ENCODE data around the gene PRKAA1. TPM values are rescaled to one million over a fixed set of nuclear protein-coding genes. Genes with fewer than 3 reads are reported as not detected.

Gene PRKAA1
- total RNA-seq = 50.2 and 70.8 TPM in 2 replicates
- 28.0 TPM for polyA plus RNA-seq (2012)

DNA sequence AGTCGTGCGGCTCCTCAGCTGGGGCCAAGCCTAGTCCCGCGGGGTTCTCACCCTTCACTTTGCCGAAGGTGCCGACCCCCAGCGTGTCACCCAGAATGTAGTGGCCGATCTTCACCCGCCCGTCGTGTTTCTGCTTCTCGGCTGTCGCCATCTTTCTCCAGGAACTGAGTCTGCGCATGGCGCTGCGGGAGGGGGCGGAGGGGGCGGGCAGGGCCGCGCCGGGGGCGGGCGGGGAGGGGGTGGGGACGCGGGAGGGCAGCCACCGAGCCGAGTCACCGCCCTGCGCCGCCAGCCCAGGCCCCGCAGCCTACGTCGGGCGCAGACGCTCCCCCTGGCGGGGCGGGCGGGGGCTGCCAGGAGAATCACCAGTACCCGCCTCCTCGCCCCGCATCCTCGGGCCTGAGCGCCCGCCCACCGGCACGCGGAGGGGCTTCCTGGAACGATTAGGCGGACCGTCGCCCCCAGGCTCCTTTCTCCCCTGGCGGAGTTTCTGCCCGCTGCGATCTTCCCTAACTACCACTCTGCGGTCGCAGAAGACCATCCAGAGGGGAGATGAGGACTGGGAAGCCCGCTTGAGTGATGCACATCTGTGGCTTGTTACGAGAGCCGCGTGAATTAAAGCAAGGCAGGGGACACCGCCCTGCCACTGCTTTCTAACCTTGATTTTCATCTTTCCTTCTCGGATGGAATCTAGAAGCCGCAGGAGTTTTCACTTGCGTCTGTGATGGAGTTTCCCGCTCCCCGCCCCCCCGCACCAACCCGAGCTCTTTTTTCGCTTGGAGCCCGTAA is at the start of gene PRKAA1:
Gene PRKAA1 (minus strand): TSS at position 363 of the 789 bp plus-strand sequence. CDS start 185 bp downstream, at position 178.
- DNase-seq (ENCODE audit: low read depth) = peak; percentile 88

DNA sequence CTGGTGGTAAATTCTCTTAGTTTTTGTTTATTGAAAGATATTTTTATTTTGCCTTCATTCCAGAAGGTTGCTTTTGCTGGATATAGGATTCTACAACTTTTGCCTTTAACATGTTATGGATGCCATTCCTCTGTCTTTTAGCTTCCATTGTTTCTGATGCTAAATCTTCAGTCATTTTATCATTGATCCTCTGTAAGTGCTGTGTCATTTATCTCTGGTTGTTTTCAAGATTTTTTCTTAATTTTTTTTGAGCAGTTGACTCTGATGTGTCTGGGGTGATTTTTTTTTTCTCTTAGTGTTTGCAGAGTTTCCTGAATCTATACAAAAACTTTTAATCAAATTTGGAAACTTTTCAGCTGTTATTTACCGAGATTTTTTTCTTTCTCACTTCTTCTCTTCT is 49.4 kb upstream of the PRKAA1 start:
- no peak for DNase-seq (ENCODE audit: low read depth)

DNA sequence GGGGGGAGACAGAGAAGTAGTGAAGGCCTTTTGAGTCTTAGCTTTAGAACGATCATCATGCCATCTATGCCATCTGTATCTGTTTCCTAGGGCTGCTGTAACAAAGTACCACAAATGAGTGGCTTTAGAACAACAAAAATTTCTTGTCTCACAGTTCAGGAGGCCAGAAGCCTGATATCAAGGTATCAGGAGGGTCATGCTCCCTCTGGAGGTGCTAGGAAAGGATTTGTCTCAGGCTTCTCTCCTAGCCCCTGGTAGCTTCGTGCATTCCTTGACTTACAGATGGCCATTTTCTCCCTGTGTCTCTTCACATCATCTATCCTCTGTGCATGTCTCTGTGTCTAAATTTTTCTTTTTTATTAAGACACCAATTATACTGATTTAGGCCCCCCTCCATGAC is 48.2 kb upstream of the PRKAA1 start:
- DNase-seq (ENCODE audit: low read depth) = no peak

DNA sequence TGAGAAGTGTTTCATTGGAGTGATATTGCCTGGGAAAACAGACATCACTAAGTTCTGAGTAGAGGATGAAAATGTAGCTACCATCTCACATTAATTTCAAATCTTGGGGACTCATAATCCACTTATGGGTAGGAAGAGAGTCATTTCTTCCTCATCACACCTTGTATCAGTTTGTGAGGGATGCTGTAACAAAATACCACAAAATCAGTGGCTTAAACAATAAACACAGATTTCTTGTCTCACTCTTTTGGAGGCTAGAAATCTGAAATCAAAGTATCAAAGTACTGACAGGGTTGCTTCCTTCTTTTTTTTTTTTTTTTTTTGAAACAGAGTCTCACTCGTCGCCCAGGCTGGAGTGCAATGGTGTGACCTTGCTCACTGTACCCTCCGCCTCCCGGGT is 46.4 kb upstream of the PRKAA1 start:
- DNase-seq (ENCODE audit: low read depth) = no peak

DNA sequence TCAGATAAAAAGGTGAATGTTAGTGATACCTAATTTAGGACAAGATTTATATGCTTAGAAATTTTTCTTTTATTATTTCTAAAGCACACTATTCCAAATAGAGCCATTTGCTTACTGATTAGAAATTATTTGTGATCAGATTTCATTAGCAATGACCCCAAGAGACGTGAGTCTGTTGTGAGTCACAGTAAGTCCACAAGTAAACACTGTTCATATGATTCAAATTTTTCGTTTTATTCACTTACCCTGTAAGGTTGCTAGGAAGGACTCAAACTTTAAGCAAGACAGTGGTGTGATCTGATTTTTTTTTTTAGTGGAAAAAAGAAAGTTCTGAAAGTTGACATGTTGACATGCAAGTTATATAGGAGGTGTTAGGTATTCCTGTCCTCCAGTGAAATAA is 44.2 kb upstream of the PRKAA1 start:
- DNase-seq (ENCODE audit: low read depth) = peak; percentile 15

DNA sequence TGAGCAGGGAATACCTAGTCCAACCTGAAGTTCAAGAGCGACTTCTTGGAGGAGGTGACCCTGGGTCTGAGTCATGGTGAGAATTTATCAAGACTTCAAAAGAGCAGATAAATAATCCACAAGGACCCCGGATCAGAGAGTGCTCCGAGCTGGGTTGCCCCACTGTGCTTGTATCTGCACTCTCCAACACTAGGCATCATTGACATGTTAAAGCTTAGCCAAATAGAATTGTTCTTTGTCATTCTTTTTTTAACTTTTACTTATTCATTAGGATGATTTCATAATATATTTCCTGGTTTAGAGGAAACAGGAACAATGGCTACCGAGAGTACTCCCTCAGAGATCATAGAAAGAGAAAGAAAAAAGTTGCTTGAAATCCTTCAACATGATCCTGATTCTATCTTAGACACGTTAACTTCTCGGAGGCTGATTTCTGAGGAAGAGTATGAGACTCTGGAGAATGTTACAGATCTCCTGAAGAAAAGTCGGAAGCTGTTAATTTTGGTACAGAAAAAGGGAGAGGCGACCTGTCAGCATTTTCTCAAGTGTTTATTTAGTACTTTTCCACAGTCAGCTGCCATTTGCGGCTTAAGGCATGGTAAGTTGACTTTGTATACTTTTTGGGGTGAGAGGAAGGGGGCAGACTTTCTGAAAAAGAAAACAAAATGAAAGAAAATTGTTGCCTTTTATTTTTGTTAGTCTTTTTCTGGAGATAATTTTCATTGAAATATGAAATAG is 43.1 kb upstream of the PRKAA1 start, which contains the start of gene CARD6:
Gene CARD6 (plus strand): TSS at position 300 of the 738 bp plus-strand sequence. CDS start 16 bp downstream, at position 316.
- peak; percentile 51 for DNase-seq (ENCODE audit: low read depth)

DNA sequence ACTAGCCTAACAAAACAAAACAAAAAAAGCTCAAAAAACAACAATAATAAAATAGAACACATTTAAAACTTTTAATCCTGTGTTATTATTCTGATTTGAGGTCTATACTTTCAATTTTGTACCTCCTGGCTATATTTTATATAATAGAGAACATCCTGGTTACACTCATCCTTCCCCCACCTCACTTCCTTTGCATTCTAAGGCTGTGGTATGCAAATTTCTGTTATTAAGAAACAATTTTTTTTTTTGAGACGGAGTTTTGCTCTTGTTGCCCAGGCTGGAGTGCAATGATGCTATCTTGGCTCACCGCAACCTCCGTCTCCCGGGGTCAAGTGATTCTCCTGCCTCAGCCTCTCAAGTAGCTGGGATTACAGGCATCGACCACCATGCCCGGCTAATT is 39.9 kb upstream of the PRKAA1 start:
- no peak for DNase-seq (ENCODE audit: low read depth)

DNA sequence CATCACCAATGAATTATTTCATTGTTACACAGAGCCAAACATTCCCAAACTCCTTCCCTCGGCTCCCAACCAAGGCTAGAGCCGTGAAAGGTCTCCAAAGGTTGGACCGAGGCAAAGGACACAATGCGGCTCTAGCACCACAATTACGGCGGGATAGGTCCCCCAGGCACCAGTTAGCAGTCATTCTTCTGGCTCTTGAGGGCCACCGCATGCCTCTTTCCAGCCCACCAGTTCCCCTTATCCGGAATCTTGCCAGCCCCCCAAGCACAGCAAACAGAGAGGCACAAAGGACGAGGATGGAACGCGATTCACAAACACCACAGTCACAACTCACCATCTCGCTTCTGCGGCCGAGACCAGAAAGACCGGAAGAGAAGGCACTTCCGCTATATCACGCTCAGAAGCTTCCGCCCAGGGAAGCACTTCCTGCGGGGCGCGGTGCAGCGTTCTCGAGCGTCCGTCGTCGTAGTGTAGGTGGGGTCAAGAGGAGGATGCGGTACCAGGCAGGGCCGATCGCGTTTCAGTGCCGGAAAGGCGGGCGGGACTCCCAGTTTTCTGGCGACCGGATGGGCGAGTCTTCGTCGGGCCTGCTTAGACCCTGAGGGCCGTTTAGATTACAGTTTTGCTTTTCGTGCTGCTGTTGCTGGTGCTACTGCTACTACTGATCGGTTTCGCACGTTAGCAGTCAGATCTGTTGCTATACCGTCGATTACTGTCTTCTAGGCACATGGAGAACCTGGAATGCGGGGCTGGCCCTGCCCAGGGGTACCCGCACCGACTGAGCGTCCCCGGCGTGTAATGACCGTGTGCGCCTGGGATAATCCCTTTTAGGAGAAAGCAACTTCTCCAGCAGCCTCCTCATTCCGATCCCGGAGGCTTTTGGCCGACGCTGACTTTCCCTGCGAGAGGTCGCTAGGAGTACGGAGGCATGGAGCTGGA is 36.9 kb upstream of the PRKAA1 start, which contains the start of gene RPL37:
Gene RPL37 (minus strand): TSS at position 374 of the 939 bp plus-strand sequence. CDS start 37 bp downstream, at position 337.
- peak; percentile 98 for DNase-seq (ENCODE audit: low read depth)

DNA sequence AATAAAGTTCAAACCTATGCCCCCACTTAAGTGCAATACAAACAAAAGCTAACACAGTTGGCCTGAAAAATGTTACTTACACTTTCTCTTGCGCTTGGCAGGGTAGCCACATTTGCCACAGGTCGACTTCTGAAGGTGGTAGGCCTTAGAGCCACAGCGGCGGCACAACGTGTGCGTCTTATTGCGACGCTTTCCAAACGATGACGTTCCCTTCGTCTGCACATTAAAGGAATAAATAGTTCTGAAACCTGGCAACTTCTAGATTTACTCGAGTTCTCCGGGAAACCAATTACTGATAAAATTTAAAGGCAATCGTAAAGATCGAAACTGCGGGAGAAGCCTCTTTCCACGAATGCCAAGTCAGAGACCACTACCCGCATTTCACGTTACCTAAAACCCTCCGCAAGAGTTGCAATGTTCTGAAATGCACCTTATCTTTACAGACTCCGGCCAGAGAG is 36.2 kb upstream of the PRKAA1 start:
- DNase-seq (ENCODE audit: low read depth) = peak; percentile 36

DNA sequence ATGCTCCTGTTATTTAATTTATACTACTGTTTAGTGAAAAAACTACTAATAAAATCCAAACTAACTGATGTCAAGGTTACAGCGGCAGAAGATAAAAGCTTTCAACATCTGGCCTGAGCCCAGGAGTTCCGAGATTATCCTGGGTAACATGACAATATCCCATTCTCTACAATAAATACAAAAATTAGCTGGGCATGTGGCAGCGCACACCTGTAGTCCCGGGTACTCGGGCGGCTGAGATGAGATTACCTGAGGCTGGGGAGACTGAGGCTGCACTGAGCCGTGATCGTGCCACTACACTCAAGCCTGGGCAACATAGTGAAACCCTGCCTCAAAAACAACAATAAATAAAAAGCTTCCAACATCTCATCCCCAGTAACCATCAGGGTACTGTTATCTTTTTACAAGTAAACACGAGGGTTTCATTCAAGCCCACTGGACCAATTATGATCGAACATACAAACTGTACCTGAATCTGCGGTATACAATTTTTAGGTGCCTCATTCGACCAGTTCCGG is 35.6 kb upstream of the PRKAA1 start:
- no peak for DNase-seq (ENCODE audit: low read depth)

DNA sequence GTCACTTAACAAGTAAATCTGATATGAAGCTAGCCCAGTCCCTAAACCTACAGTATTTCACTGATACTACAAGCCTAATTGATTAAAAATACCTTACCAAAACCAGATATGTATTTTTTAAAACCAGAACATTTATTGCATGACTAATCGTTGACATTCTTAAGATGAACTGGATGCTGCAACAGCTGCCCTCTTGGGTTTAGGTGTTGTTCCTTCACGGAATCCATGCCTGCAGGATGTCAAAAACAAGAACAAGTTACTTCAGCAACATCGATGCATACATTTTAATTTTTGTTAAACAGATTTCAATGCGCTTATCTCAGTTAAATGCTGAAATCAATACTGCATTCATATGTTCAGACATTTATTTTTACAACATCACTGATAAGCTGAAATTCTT is 34.2 kb upstream of the PRKAA1 start:
- DNase-seq (ENCODE audit: low read depth) = no peak

DNA sequence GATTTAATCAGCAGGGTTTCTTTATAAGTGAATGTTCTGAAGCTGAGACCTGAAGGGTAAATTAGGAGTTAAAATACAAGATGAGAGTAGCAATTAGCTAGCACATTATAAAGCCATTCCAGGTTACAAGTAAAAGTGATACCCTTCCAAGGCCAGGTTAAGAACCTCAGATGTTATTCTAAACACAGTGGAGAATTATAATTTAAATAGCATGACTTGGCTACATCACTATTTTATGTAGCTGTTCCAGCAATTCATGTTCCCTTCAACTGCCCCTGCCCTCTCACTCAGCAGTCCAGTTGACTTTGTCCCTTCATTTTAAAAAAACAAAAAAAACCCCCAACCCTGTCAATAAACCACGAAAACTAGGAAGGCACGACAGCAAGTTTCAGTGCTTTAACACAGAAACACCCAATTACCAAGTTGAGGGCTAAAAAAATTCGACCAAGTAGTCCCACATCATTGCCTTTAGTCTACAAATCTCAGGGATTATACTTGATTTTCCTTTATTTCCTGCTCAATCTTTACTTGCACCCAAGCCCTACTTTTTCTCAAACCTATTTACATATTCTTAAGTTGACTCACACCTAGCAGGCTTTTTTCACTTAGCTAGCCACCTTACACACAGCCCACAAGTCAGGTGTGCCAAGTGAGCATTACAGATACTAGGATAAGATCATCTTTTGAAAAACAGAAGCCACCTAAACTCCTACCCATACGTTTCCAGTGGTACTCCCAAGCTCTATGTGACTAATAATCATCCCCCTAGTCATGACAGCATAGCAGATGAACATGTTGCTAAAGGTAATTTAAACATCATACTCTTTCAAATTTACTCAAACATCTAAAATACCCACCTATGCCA is 33.4 kb upstream of the PRKAA1 start:
- DNase-seq (ENCODE audit: low read depth) = no peak

DNA sequence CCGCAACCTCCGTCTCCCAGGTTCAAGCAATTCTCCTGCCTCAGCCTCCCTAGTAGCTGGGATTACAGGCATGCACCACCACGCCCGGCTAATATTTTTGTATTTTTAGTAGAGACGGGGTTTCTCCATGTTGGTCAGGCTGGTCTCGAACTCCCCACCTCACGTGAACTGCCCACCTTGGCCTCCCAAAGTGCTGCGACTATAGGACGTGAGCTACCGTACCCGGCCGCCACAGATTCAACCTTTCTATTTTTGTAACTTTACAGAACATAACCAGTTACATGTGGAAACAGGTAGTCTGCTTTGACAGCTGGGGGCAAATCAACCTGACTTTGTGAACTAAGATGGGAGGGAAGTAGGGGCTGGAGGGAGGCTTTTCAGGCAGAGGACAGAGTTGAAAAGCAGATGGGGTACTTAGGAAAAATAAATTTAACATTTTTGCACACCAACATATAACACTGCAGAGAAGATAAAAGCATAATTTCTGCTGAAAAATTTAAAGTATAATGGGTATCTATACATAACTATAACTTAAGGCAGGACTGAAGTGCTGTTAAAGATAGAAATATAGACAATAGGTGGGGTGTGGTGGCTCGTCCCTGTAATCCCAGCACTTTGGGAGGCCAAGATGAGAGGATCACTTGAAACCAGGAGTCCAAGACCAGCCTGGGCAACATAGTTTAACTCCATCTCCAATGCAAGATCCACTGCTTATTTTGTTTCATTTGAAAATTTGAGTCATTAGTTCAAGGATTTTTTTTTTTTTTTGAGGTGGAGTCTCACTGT is 31.8 kb upstream of the PRKAA1 start:
- DNase-seq (ENCODE audit: low read depth) = no peak

DNA sequence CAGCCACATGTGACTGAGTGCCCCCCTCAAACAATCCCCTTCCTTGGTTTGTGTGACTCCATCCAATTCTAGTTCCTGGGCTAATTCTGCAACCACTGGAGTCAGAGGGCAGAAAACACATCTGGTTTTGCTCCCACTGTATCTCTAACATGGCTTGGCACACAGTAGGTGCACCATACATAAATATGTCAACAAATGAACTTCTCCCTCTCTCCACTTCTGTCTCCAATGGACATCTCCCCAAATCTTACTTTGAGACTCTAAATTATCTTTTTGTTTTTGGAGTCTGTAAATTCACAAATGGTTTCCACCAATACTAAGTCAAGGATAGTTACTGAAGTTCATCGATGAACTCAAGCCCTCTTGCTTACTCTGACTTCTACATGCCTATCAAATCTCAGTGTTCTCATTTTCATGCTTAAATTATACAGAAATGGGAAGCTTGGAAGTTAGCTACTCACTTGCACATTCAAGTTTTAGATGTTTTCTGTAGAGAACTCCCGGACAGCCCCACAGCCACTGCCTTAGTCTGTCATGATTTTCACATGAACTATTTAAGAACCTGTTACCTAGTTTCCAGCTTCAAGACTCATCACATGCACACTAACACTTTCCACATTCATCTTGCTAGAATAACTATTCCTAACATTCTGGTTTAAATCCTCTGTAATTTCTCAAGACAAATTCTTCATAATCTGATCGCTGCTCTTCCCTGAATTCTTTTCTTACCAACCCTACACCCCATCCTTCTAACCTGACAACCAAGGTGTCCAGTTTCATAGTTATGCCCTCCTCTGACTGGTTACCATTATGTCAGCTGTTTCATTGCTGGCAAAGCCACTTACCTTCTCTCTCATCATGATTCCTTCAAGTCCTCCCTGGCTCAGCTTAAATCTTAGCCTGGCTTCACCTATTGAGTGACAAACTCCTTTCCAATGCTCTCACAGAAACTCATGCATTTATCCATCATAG is 30.8 kb upstream of the PRKAA1 start:
- DNase-seq (ENCODE audit: low read depth) = no peak

DNA sequence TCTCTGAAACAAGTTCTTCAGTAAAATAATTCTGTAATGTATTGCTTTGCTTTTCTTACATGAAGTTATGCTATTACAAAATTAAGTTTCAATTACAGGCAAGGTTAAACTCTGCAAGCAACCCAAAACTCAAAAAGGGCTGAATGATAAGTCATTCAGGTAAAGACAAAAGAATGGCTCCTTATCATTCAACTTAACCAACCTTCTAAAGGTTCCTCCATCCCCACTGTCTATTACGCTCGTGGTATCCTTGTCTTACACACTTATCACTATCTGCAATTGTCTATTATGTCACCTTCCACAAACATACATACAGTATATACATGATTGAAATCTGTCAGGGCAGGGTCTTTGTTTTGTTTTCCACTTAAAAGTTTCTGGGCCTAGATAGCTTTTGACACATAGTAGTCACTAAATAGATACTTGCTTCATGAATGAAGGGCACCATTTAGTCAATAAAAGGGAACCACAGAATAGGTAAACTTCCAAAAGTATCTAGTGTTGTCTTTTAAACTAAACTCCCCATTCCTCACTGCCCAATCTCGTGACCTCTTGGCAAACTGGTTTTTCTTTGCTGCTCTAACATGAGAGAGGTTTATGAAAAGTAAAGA is 30.0 kb upstream of the PRKAA1 start:
- DNase-seq (ENCODE audit: low read depth) = no peak

DNA sequence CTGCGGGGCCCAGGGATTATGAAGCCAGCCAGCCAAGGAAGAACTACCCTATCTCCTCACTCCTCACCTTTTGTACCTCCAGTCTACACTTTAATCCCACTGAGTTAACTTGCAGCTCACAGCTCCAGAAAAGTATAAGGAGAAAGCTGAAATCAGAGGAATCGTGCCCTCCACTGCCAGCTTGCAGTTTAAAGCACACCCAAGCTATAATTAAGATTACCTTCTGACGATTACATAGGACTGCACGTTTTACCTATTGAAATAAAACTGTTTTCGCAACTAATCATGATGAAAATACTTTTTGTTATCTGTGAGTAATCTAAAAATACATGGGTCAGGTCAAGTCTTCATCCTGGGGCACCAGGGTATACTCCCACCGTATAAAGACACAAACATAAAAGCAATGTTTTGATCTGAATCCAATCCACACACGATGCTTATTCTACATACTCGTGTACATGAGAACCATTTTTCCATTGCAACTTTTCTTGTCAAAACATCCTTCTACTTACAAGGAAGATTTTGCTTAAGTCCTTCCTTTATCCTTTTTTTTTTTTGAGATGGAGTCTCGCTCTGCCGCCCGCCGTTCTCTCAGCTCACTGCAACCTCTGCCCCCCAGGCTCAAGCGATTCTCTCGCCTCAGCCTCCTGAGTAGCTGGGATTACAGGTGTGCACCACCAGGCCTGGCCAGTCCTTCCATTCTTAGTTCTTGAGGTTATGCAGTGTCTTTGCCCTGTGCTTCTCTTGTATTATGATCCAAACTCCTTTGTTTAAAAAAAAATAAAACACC is 29.2 kb upstream of the PRKAA1 start:
- DNase-seq (ENCODE audit: low read depth) = no peak
